AG09309 (cell line): ENCODE data around the gene ZDHHC8.

Experiments used
- DNase-seq: peaks from one replicate; pipeline ENCODE4 v3.0.0-alpha.2; 2010; ENCODE audit warnings: low read depth
- H3K4me3 ChIP-seq: 2 replicates; pipeline ENCODE4 v1.5.1; 2011; ENCODE audit warnings: mild to moderate bottlenecking, low read depth, low read length, moderate library complexity; ENCODE audit not compliant: control insufficient read depth
- TF ChIP-seq, protein P1 (sequence below): IDR thresholded peaks from 2 replicates; pipeline ENCODE4 v1.5.1; 2011; ENCODE audit warnings: mild to moderate bottlenecking, low read depth, low read length, inconsistent platforms; ENCODE audit not compliant: insufficient read depth, control insufficient read depth; ENCODE audit errors: missing control alignments

The ZDHHC8 gene

DNA sequence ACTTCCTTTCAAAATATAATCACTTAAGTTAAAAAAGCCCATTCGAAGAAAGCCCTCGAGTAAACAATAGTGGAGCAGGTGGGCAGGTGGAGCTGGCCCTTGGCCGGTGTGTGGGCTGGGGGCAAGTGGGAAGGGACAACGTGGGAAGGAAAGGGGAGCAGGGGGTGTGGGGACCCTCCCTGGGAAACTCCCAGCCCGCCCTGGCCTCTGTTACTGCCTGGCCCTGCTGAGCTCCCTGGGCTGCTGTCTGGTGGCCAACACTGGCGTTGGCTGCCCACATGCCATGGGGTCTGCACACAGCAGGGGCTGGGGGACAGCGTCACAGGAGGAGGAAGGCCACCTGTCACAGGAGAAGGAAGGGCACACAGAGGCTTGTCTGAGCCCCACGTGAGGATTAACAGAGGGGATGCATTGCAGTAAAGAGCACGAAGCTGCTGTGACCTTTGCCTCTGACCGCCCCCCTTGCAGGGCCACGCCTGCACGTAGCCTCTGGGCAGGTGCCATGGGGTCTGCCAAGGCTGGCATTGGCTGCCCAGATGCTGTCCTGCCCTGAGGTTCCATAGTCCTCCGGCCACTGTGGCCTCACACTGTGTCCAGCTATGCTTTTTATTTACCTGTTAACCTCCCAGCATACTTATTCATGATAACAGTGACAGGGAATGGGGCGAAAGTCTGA is 55.4 kb downstream of the ZDHHC8 start:
- no peak for DNase-seq
- TF ChIP-seq, protein P1, sequence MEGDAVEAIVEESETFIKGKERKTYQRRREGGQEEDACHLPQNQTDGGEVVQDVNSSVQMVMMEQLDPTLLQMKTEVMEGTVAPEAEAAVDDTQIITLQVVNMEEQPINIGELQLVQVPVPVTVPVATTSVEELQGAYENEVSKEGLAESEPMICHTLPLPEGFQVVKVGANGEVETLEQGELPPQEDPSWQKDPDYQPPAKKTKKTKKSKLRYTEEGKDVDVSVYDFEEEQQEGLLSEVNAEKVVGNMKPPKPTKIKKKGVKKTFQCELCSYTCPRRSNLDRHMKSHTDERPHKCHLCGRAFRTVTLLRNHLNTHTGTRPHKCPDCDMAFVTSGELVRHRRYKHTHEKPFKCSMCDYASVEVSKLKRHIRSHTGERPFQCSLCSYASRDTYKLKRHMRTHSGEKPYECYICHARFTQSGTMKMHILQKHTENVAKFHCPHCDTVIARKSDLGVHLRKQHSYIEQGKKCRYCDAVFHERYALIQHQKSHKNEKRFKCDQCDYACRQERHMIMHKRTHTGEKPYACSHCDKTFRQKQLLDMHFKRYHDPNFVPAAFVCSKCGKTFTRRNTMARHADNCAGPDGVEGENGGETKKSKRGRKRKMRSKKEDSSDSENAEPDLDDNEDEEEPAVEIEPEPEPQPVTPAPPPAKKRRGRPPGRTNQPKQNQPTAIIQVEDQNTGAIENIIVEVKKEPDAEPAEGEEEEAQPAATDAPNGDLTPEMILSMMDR = no peak

DNA sequence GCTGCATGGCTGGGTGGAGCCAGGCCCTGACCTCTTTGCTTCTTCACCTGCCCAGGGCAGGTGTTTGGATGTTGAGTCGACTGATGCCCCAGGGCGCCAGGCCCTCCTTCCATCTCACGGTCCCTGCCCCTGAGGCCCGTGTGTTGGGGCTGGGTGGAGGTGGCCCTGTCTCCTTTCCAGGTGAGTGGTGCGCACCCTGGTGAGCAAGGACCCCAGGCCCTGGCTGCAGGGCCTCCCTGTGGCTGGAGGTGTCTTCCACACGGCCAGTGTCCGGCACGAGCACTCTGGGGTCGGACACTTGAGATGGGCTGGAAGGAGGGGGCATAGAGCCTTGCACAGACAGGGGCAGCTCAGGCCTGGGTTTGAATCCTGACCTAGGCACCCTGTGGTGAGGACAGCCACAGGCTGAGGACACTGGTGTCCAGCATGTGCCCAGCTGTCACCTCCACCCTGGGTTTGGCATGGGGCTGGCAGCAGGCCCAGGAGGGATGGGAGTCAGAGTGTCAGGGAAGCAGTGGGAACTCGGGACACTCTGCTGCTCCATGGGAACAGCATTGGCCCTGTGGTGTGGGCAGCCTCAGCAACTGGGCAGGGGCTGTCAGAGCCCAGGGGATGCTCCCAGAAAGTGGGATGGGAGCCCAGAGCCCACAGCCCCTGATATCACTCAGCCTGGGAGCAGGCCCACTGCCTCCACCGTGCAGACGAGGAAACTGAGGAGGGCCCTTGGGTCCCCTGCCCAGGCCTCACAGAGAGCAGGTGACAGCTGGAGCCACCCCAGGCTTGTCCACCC is 56.4 kb downstream of the ZDHHC8 start:
- TF ChIP-seq, protein P1 = no peak

More for the DNA sequence above, 55.4 kb downstream of the ZDHHC8 start:
- H3K4me3 ChIP-seq = no peak overlapping the region

DNA sequence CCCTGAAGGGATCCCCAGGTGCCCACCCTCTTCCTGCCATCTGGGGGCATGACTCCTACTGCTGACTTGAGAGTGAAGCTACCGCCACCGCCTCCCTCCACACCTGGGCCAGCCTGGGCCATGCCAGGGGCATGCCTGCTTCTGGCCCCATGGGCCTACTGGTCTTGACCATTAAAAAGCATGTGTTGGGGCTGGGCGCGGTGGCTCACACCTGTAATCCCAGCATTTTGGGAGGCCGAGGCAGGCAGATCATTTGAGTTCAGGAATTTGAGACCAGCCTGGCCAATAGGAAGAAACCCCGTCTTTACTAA is 56.9 kb downstream of the ZDHHC8 start:
- DNase-seq = no peak
- H3K4me3 ChIP-seq = no peak overlapping the region
- TF ChIP-seq, protein P1 = no peak

More for the DNA sequence above, 56.4 kb downstream of the ZDHHC8 start:
- DNase-seq = no peak
- no peak overlapping the region for H3K4me3 ChIP-seq

DNA sequence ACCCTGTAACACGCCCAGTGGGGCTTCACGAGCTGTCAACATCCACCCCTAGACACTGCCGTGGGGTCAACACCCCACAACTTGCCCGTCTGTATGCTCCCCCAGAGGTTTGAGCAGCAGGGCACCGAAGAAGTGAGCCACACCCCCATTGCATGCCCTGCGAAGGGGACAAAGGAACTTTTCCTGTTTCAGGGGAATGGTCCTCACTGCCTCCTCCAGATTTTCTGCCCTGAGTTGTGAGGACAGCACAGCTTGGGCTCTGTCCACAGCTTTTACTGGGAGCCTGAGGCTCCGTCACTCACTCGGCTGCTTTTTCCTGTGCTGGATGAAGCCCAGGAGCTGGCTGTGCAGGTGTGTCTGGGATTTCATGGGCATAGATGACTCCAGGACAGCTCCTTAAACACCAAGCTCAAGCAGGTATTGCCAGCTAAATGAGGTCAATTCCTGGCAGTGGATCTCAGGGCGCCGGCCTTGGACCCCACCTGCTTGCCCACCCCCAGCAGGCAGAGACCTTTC is 59.5 kb downstream of the ZDHHC8 start:
- no peak for DNase-seq
- H3K4me3 ChIP-seq = no peak overlapping the region
- TF ChIP-seq, protein P1 = no peak

DNA sequence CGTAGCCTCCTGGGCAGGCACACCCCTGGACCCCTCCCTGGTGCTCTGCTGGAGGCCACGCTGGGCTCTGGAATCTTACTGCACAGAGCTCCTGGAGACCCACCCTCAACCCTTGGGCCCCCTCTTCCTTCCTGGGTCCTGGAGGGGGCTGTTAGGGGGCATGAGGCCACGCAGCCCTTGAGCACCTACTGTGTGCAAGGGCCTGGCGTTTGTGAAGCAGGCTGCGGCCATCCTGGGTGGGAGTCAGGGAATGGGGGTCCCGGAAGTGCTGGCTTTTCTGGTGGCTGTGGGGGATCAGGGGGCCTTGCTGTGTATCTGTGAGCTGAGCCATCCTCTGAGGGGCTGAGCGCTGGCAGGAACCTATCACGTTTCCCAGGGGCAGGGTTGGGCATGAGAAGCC is 60.2 kb downstream of the ZDHHC8 start:
- TF ChIP-seq, protein P1 = no peak
- H3K4me3 ChIP-seq = no peak overlapping the region
- DNase-seq = no peak

DNA sequence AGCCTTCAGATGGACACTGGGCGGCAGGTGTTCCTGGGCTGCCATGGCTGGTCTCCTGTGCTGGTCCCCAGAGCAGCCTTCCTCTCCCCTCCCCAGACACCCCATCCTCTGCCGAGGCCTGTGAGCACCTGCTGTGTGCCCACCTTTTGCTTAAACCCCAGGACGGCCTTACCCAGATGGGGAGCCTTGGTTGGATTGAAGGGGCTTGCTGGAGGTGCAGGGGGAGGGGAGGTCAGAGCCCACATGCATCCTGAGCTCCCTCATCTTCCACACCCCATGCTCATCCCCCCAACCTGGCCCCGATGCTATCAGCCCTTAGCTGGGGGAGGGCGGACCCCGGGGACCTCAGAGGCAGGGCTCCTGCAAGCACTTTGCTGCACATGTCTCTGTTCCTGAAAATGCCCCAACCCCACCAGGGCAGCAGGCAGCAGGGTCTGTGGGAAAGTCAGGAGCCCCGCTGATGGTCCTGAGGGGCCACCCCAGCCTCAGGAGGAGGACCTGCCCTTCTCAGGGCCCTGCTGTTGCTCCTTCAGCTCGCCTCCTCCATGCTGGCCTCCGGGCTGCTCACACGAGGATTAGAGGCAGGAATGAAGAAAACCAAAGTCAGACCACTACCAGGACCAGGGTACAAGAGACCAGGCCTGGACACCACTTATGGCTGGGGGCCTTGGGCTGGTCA is 60.8 kb downstream of the ZDHHC8 start:
- DNase-seq = no peak
- no peak overlapping the region for H3K4me3 ChIP-seq
- TF ChIP-seq, protein P1 = no peak
